HG02763 (cell line): ENCODE results near the gene TEKT2.

Experiments
- ATAC-seq: cut with Tn5 transposase; IDR thresholded peaks from one replicate; pipeline ENCODE4 v1.9.1; 2021; ENCODE audit warnings: mild to moderate bottlenecking, moderate library complexity; ENCODE audit not compliant: unreplicated experiment

The TEKT2 gene

DNA sequence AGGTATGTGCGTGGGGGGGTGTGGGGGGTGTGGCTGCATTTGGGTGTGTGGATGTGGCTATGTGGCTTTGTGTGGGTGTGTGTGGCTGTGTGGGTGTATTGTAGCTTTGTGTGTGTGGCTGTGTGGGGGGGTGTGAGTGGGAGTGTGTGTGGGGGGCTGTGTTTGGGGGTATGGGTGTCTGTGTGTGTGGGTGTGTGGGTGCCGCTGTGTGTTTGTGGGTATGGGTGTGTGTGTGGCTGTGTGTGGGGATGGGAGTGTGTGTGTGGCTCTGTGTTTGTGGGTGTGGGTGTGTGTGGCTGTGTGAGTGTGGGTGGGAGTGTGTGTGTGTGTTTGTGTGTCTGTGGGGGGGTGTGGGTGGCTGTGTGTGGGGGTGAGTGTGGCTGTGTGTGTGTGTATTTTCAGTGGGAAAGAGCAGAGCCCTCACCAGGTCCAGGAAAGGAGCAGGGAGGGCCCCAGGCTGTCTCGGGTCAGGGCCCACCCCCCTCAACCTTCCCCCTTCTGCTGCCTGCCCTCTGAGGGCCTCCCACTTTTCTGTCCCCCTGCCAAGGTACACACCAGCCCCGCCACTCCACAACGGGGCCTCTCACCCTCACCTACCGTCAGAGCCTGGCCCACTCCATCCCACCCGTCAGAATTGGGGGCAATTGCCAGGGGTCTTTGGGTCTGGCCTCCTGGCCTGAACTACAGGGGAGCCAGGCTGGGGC is 43.1 kb downstream of the TEKT2 start:
- ATAC-seq, result no peak

DNA sequence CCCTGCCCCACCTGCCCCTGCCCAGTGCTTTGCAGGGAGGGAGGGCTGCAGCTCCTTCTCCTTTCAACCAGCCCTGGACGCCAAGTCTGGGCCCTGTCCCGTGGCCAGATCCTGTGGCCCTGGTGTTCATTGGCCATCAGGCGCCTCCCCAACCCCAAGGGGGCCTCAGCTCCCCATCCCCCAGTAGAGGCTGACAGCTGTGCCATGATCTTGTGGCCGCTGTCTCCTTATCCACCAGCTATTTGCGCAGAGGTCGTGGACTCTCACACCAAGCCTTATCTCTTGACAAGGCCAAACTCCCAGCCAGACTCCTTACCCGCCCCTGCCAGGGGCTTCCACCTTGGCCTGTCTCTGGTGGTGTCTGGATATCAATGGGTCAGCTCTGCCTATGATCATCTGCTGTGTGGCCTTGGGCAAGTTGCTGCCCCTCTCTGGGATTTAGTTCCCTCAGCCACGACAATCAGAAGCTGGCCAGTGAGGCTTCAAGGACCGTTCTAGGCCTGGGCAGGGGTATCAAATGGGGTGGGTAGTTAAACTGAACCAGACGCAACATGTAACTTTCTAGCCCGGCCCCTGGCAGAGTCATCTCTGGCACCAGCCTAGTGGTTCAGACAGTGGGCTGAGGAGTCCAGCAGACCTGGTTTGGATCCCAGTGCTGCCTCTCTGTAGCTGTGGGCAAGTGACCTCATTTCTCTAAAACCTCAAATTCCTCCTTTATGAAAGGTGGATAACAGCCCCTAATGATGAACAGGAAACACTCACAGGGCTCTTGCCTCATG is 44.4 kb downstream of the TEKT2 start:
- no peak for ATAC-seq

DNA sequence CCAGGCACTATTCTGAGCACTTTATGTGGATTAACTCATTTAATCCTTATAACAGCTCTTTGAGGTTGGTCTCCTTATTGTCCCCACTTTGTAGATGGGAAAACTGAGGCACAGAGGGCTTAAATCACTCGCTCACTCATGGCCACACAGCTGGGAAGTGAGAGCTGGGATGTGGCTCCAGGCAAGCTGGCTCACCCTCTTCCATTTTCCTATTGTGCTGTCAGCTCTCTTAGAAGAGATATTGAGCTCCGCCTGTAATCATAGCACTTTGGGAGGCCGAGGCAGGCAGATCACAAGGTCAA is 45.0 kb downstream of the TEKT2 start:
- ATAC-seq, result no peak

DNA sequence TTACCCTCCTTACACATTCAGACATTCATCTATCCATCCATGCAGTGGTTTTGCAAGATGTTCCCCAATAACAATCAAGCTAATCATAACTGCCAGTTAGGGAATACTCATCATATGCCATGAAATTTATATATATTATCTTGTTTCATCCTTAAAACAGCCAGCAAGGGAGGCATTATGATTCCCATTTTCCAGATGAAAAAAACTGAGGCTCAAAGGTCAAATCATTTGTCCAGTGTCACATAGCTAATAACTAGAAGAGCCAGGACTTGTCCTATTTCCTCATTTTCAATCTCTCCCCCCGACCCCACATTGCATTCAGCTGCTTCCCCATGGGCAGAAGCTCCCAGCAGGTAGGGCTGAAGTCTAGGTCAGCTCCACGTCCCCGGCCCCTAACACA is 48.1 kb downstream of the TEKT2 start:
- no peak for ATAC-seq

DNA sequence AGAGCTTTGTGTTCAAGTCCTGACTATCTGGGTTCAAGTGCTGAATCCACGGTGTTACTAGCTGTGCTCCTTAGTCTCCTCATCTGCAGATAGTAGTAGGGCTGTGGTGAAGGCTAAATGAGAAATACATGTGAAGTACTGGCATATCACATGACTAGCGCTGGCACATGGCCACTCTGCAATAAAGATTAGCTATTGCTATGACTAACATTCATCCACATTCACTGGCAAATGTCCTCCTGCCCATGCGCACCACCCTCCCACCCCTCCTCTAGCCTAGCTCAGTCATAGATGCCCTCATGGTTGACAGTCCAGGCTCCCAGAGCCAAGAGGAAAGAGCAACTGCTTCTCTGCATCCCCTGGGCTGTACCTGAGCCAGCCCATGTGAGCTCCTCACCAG is 49.6 kb downstream of the TEKT2 start:
- ATAC-seq, result no peak

DNA sequence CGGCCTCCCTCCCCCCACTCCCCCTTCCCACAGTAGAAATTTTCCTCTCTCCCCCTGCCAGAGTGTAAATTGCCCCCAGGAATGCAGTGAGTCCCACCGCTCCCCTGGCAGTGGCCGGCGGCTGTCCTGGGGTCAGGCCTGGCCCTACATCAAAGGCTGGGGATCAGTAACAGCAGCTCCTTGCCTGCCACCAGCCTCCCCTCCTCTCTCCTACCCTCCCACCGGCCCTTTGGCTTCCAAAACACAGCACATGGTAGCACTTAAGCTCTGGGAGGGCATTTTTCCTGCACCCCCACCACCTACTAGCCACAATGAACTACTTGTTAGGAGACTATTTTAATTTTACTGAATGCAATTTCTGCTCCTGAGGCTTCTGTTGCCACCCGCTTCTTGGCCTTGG is 50.1 kb downstream of the TEKT2 start:
- no peak for ATAC-seq

DNA sequence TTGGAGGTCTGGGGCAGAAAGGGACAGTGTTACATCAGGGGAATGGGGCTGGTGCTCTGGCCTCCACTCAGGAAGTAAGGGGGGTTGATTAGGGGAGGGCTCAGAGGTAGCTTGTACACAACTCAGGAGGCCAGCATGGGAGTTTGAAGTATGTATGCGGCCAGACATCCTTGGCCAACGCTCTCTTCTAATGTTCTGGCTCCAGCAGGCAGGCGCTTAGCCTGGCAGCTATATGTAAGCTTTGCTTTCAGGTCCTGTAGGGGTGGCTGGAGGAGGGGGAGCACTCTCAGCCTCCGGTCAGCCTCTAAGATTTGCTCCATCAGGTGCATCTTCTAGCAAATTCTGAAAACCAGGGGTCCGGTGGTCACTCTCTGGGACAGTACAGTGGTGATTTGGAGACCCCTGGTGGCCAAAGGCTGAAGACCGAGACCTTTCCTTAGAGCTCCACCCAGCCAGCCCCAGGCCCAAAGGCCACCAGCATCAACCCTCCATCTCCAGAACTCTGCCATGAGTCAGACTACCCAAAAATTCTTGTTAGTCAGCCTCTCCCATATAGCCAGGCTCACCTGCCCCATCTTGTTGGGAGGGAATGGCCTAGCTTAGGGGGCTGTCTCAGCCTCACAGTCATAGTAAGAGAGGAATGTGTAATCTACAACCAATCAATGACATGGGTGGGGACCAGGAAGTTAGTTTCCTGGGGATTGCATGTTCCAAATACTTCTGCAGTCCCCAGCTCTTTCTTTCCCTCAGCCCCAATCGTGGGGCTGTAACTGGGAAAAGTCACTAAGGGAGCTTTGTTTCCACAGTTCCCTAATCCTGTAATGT is 50.8 kb downstream of the TEKT2 start:
- no peak for ATAC-seq

DNA sequence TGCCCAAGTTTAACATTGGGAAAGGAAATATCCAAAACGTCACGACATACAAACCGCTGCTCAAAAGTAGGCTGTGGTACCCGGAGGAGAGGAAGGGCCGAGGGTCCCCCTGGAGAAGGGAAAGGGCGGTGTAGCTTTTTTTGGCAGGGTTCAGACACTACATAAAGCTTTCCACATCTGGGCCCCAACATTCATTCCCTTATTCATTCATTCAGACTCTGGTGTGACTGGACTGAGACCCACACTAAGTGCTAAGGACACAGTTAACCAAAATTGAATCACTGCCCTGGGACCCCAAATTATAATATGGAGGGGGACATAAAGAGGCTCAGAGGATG is 51.4 kb downstream of the TEKT2 start:
- no peak for ATAC-seq

DNA sequence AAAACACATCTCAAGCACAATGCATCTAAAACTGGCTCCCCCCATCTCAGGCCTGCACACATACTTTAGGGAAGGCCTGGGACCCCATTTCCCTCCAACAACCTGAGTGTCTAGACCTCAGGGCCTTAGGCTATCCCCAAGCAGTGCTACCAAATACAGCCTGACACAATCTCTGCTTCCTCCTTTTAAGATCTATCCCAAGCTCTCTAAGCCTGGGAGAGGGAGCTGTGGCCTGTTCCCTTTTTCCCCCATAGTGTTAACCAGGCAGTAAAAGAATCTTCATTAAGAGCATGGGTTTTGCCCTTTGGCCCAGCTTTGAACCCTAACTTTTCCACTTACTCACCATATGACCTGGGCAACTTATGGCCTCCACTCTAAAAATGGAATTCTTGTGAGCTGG is 51.9 kb downstream of the TEKT2 start:
- ATAC-seq, result no peak

DNA sequence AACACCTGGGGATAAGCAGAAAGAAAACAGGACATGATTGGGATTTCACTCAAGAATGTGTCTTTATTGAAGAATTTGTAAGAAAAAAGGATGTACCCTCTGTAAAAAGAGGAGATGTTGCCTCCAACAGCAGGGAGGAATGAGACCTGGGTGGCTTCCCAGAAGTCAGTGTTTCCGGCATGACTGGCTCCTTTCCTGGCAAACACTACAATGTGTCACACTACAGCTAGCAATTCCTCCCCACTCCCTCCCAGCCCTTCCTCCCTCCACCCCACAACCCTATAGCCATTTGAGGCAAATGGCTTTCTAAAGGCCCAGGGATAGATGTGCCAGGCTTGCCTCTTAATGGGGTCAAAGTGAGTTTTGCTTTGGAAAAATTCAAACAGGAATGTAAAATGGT is 52.6 kb downstream of the TEKT2 start:
- no peak for ATAC-seq

DNA sequence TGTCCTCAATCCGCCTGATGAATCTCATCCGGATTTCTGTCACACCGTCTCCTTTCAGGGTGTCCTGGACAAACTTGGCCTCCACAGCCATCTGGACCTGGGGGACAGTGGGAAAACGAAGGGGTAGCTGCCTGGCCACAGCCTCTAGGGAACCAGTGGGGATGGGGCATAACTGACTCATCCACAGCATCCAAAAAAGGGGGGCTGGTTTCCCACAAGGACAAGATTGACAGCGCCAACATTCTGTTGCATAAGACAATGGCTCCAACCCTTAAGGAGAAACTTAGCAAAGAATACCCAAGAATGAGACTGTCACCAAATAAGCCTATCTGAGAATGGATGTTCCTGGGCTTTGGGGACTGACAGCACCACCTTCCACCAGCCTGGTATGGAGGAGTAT is 53.3 kb downstream of the TEKT2 start:
- ATAC-seq, result no peak

DNA sequence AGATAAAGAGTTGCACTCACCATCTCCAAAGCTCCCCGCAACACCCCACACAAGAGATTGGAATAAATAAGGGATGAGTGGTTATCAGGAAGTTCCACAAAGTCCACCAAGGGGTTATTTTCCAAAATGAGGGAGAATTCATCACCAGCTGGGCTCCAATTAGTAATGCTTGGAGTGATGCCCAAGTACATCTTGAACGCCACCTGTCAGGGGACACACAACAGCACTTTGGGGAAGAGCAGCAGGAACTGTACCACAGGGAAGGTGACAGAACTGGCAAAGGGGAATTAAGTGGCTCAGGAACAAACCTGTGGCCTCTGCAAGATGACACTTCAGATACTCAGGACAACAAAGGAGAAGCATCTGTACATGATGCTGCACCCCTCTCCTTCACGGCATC is 53.9 kb downstream of the TEKT2 start:
- no peak for ATAC-seq
